Left lobe of liver (tissue), 2 donors: ENCODE measurements around the gene GLB1L3. TPM values are rescaled to one million over a fixed set of nuclear protein-coding genes. Genes with fewer than 3 reads are reported as not detected.
"Not testable (repeated sequence)": the region's sequence is repeated elsewhere in the genome, so short reads cannot be mapped to it uniquely, and the experiment has no call there.

ENCODE experiments used
- ATAC-seq: fragments of 200-7000 bp; cut with Tn5 transposase; one replicate; pipeline ENCODE4 v1.9.1; 2020; ENCODE audit warnings: mild to moderate bottlenecking, moderate library complexity
- DNase-seq: peaks from one replicate; pipeline ENCODE4 v3.0.0-alpha.2; 2020; ENCODE audit warnings: low spot score
- total RNA-seq: library from RNA; stranded (reverse); gene quantifications from one replicate; pipeline ENCODE4 v1.2.1, GENCODE V29; 2021
- donor health status: DM: no; HTN: no; CAD: no; lungs with moderate emphysema.
- donor health status: DM: no; HTN: yes; CAD: no.

Gene GLB1L3
- total RNA-seq, 1 donor from 2014 or later: 0.10 TPM

DNA sequence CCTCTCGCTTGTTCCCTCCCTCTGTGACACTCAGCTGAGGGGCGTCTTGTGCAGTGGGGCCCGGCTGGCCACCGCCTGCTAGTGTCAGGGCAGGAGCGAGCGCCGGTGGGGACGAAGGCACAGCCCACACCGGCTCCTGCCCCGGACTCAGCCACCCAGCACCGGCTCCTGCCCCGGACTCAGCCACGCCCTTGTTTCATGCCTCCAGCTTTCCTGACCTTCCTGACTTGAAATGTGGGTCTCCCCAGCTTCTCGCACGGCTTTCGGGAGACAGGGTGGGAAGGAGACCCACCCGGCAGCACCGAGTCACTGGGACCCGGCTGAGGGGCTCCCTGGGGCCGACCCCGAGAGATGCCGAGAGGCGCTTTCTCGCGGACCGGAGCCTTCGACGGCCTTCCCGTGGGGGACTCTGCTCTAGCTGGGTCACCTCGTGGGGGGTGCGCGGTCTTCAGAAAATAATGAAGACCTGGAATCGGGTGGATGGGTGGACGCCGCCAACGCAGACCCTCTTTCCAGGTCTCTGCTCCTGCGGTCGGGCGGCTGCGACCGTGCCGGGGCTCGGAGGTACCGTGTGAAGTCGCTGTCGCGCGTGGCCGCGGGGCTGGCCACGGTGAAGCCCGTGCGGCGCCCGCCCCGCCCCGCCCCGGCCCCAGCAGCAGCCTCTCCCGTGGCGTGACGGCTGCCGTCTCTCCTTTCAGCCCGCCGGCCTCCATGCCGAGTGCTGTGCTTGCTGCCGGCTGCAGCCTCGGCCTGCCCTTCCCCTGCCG lies 65.8 kb downstream of the GLB1L3 start:
- peak; percentile 42 for DNase-seq
- no peak for ATAC-seq

DNA sequence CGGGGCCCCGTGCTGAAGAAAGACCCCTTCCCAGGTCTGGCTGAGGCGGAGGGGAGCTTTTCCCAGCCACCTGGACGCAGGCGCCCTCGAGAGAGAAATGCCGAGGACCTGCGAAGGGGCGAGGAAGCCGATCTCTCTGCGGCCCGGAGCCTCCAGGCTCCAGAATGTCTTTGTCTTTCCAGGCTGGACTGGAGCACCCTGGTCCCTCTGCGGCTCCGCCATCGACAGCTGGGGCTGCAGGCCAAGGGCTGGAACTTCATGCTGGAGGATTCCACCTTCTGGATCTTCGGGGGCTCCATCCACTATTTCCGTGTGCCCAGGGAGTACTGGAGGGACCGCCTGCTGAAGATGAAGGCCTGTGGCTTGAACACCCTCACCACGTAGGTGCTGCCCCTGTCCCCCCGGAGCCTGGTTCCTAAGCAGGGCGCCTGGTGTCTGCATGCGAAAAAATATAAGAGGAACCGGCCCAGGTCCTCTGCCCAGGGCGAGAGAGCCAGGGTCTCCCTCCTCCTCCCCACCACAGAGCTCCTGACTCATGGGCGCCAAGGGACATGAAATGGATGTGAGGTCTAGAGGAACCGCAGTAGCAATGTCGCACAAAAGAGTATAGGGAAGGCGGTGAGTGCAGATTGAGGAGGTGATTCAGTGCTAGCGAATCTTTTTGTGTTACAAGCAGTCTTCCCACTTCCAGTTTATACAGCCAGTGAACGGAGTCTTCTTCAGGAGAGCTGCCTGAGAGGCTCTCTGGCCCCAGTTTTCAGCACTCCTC lies 66.6 kb downstream of the GLB1L3 start:
- DNase-seq: peak; percentile 27

DNA sequence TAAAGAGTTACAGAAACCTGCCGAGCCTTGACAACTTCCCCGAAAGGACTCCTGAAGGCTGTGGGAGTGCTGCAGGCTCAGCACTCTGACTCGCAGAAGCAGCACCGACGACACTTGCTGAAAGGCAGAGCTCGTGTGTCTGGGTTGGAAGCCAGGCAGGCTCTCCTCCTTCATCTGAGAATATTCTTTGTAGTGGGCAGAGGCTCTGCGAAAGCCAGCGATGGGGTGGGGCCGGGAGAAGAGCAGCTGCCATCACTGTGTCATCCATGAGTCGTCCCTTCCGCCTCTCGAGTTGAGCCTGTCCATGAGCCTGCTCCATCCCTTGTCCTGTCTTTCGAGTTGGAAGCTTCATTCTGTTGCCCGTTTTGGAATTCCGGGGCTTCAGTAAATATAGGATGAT lies 67.5 kb downstream of the GLB1L3 start:
- ATAC-seq (no peak), DNase-seq (no peak)

More for the DNA sequence above, 66.6 kb downstream of the GLB1L3 start:
- ATAC-seq: no peak

GRCh38 chr11:134344497-134345236 lies 68.5 kb downstream of the GLB1L3 start:
- ATAC-seq: not testable (repeated sequence)
- DNase-seq: peak; percentile 34

DNA sequence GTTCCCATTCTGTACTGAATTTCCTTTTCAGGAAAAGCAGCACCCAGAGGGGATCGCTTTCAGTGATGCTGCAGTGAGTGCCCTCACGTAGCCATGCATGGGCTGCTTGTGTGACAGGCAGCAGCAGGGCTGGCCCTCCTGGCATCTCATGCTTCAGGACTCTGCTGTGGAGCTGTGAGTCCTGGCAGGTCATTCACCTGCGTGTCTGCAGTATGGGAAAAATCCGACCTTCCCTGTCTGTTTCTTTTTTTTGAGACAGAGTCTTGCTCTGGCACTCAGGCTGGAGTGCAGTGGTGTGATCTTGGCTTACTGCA lies 69.0 kb downstream of the GLB1L3 start:
- DNase-seq (no peak), ATAC-seq (no peak)

DNA sequence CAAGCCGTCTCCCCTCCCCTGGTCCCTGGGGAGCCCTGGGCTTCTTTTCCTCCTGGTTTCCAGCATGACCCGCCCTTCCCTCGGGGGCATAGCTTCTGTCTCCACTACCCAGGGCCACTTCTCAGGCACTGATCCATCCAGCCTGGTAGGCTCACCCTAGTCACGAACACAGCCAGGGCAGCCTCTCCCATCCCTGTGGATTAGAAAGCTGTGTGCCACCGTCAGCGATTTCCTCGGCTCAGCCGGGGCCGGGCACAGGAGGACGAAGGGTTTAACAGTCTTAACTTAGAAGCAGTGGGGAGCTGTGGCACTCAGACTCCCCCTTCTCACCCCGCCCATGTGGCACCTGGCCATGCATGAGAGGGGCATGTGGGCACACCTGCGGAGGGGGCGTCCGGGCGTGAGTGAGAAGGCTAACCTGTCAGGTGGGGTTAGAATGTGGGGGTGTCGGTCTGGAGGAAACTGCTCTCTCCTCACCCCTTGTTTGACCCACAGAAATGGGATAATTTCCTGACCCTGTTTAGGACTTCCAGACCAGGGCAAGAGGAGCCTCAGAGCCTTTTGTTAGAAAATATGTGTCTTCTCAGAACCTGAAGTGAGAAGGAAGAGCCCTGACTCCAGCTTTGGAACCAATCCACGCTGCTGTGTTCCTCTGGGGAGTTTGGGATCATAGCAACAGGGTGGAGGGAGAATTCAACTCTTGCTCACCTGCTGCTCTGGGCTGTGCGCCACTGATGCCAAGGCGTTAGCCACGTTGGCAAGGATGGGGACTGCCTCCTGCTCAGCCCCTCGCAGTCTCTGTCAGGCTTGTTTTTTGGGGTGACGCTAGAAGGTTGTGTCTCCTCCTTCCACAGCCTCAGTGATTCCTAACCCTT lies 70.2 kb downstream of the GLB1L3 start:
- no peak for ATAC-seq
- DNase-seq: peak; percentile 39

DNA sequence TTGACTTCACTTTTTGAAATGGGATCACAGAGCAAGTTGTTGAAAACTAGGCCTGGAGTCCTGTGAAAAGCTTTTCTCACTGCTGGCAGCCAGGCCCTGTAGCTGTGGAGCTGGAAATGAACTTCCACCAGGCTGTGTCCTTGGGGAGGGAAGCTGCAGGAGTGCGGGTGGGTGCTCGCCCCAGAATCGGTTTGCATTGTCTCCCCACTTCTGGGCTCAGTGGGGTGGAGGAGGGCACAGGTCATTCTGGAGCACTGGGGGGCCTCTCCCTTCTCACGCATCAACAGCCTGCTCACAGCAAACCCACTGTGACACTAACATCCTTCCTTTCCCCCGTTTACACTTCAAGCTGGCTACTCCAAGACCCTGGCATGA lies 70.8 kb downstream of the GLB1L3 start:
- no peak for ATAC-seq
- peak; percentile 24 for DNase-seq

DNA sequence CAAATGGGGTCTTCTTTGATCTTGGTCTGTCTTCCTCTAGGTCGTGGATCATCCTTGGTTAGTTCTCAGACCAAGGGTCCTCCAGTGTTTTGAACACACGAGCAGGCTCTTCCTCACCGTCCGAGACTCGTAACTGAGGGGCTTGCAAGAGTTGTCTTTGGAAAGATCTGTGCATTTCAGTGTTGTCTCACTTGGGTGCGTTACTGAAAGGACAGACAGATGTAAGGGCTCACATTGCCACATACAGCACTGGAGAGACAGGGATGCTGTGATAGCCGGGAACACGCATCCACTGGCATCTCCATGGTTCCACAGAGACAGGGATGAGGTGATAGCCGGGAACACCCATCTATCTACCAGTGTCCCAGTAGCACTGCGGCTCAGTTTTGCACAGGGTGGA lies 71.3 kb downstream of the GLB1L3 start:
- DNase-seq (no peak), ATAC-seq (no peak)

DNA sequence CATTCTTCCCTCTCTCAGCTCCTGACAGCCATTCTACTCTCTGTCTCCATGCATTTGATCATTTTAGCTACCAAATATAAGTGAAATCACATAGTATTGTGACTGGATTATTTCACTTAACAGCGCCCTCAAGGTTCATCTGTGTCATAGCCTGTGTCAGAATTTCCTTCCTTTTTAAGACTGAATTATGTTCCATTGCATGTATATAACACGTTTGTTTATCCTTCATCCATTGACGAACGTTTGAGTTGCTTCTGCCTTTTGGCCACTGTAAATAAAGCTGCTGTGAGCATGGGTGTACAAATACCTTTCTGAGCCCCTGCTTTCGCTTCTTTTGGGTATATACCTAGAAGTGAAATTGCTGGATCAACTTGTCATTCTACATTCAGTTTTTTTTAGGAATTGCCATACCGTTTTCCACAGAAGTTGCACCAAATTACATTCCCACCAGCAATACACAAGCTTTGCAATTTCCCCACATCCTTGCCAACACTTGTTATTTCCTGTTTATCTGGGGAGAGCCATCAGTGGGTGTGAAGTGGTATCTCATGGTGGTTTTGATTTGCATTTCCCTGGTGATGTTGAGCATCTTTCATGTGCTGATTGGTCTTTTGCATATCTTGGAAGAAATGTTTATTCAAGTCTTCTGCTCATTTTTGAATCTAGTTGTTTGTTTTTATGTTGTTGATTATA lies 73.1 kb downstream of the GLB1L3 start:
- DNase-seq: no peak
- no peak for ATAC-seq

GRCh38 chr11:134349802-134350355 lies 73.7 kb downstream of the GLB1L3 start:
- DNase-seq: no peak
- no peak for ATAC-seq

- ATAC-seq: no peak
- no peak for DNase-seq
Measured at GRCh38 chr11:134350381-134350780, 74.2 kb downstream of the GLB1L3 start.

- no peak for ATAC-seq
- DNase-seq: no peak
Measured at GRCh38 chr11:134352111-134352510, 75.9 kb downstream of the GLB1L3 start.

DNA sequence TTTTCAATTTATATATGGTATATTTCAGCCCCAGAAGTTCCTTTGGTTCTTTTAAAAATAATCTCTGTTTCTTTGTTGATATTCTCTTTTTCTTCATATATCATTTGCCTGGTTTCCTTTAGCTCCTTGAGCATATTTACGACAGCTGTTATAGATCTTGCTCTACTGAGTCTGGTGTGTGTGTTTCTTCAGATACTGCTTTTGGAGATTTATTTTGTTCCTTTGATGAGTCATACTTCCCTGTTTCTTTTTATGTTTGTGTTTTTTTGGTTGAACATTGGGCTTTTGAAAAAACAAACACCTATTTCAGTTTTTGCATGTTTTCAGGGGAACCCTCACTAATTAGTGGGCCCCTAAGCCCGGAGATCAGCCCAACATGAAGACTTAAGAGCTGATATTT lies 79.0 kb downstream of the GLB1L3 start:
- DNase-seq: no peak
- ATAC-seq: no peak

DNA sequence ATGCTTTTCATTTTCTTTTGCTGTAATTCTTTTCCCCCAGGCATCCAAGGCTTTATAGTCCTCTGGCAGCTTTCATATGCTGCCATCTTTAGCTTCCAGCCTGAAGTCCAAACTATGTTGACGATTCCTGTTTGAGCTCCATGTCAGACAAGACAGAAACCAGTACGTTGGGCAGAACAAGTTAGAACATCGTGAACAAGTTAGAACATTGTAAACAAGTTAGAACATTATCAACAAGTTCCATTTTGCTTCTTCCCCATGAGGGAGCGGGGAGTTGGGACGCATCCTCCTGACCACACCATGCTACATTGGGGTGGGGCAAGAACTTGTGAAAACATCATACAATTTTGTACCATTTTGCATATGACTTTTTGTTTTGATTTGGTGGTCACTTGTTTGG lies 79.5 kb downstream of the GLB1L3 start:
- no peak for ATAC-seq
- no peak for DNase-seq

DNA sequence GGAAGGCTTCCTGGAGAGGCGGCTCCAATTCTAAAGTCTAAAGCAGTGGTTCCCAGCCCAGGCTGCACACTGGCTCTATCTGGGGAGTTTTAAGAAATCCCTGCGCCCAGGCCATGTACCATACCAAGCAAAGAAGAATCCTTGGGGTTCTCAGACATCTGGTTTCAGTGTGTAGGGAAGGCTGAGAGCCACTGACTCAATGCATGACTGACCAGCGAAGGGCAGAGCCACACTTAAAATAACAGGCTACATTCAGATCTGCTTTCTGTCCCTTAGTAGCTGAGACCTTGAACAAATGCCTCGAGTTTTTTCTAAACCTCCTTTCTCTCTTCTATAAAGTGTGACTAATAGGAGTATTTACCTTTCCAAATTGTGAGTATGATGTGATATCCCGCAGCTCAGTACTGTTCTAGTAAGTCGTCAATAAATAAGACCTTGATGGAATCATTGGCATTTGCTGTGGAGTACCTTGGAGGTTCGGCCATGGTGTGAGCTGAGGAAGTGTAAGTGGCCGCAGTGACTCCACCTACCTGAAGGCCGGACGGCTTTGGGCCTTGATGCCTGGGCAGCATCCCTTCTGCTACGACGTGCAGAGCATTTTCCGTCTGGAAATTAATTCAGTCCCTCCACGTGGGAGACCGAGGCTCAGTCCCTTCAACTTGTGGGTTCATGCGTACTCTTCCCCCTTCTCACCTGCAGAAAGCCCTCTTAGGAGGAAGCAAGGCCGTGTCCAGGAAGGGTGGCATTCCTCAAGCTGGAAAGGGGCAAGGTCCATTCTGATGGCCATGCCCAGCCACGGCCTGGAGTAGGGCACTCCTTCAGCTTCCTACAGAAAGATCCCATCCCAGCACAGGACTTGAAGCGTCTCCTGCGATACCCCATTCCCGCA lies 80.7 kb downstream of the GLB1L3 start:
- DNase-seq: no peak
- no peak for ATAC-seq

DNA sequence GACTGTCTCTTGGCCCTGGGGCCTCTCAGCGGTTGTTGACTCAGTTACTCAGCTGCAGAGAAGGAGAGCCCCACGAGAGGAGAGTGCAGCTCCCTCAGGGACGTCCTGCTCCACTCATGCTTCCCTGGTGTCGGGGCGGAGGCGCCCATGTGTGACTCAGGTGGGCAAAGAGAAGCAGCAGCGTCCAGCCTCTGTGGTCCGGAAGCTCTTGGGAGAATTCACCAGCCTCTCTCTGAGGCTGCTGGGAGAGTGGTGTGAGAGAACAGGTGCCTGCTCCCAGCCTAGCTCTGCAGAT lies 81.3 kb downstream of the GLB1L3 start:
- ATAC-seq: no peak
- DNase-seq: no peak

DNA sequence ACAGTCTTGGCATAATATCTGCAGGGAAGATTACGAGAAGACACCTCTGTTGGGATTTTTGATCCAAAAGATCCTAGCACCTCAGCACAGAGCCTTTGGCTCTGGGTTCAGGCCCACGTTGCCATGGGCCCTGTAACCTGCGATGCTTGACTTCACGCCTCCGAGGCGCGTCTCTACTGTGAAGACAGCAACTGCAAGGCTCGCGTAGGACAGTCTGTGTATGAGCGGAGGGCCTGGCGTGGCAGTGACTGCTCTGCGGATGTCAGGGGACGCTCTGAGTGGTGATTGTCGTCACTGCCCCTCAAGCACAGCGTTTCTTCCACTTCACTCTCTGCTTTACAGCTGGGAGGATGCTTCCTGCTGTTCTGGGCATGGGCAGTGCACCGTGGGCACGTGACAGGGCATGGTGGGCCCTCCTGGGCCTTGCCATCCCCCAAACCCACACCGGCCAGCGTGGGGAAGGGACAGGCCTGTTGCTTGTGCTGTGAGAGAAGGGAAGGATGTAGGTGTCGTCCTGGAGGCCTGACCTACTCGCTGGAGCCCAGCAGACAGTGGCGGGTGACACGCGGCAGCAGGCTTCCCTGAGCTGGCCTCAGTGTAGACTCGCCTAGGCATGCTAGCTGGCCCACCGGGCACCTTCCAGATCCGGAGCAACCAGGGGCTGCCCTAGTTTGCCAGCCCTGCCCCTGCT lies 82.1 kb downstream of the GLB1L3 start:
- DNase-seq (no peak), ATAC-seq (no peak)

DNA sequence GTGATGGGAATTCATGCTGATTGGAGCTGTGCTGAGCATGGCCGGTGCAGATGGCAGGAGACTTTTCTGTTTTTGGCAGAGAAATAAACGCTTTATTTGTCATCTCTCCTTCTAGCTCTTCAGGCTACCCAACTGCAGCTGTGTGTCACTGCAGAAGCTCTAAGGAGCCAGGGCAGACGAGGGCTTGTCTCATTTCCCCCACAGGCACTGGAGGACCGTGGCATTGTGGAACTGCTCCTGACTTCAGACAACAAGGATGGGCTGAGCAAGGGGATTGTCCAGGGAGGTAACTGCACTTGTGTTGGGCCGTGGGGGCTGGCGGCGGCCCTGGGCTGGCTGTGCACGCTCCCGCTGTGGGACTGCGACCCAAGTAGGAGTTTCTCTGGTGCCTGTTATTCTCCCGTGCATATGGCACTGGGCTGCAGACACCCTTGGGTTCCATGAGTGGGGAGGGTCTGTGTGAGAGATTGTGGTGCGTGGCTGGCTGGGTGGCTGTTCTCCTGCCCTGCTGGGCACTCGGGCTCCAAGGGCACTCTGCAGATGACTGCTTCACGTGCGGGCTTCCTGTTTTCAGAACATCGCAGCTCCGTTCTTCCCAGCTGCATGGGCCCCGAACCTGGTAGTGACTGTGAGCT lies 82.8 kb downstream of the GLB1L3 start:
- DNase-seq (no peak), ATAC-seq (no peak)
